ENCODE results near the gene RAB31. TPM values are rescaled to one million over a fixed set of nuclear protein-coding genes. Genes with fewer than 3 reads are reported as not detected.

The RAB31 gene
- total RNA-seq, 4 donors from 2014 or later: 27.1 to 54.4 (median 44.3) TPM

DNA sequence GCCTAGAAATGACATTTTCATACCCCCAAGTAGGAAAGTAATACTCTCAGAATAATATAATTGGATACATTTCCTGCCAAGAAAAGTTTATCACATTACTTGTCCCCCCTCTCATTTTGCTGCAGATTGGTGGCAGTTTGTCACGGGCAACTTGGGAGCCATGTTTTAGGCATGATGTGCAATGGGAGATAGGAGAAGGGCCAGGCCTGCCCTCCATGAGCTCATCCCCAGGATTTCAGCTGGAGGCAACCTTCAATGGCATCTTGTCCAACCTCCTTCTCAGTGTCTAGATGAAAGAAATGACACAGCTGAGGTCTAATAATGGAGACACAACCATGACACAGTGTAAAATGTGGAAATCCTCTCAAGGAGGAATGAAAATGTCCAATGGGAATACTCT lies 11.4 kb upstream of the RAB31 start:
- TF ChIP-seq EP300 (IDR thresholded peaks at IDR 0.05): no peak
- Histone ChIP-seq H3K4me3 (no peak overlapping the region), H3K36me3 (no peaks in the 10 kb centered on the region), H3K4me1 (no peaks in the 10 kb centered on the region), H3K9me3 (no peaks in the 10 kb centered on the region), H3K27me3 (no peaks in the 10 kb centered on the region), H3K27ac (no peak overlapping the region)
- no peak for DNase-seq (ENCODE audit: low spot score in 2 of 2)
- WGBS, 2 donors: 92 to 100% methylated on average over 1 of the region's 1 CpG

DNA sequence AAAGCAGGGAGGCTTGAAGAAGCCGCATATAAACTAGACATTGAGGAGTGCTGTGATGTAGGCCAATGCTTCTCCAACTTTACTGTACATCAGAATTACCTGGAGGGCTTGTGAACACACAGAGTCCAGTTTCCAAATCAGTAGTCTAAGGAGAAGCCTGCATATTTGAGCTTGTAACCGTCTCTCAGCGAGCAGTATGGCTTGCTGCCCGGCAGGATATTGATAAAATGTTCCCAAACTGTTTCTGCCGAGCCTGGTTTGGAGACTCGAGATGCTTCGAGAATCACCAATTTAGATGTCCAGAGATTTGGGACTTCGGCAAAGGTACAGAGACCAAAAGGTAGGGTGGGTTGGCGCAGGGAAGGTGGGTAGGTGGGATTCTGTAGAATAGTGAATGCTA lies 11.0 kb upstream of the RAB31 start:
- no peak overlapping the region for H3K27ac ChIP-seq
- H3K9me3 ChIP-seq: no peaks in the 10 kb centered on the region
- no peaks in the 10 kb centered on the region for H3K27me3 ChIP-seq
- H3K4me3 ChIP-seq: no peak overlapping the region
- 90 to 92% methylated on average over 9 of the region's 9 CpGs for WGBS, 2 donors
- H3K4me1 ChIP-seq: no peaks in the 10 kb centered on the region
- no peaks in the 10 kb centered on the region for H3K36me3 ChIP-seq
- TF ChIP-seq CTCF (IDR thresholded peaks at IDR 0.05) (no peak), EP300 (IDR thresholded peaks at IDR 0.05) (no peak), POLR2A (IDR thresholded peaks at IDR 0.05) (no peak)
- no peak for DNase-seq (ENCODE audit: low spot score in 2 of 2)

- 88 to 92% methylated on average over 4 of the region's 4 CpGs for WGBS, 2 donors
- no peak for DNase-seq (ENCODE audit: low spot score in 2 of 2)
- Histone ChIP-seq H3K4me3 (no peak overlapping the region), H3K4me1 (no peaks in the 10 kb centered on the region), H3K27me3 (no peaks in the 10 kb centered on the region), H3K36me3 (no peaks in the 10 kb centered on the region), H3K27ac (no peak overlapping the region), H3K9me3 (no peaks in the 10 kb centered on the region)
- TF ChIP-seq CTCF (IDR thresholded peaks at IDR 0.05): no peak
- no peak for TF ChIP-seq POLR2A (IDR thresholded peaks at IDR 0.05)
- no peak for TF ChIP-seq EP300 (IDR thresholded peaks at IDR 0.05)
Observed at GRCh38 chr18:9698497-9698896, 9.6 kb upstream of the RAB31 start.

DNA sequence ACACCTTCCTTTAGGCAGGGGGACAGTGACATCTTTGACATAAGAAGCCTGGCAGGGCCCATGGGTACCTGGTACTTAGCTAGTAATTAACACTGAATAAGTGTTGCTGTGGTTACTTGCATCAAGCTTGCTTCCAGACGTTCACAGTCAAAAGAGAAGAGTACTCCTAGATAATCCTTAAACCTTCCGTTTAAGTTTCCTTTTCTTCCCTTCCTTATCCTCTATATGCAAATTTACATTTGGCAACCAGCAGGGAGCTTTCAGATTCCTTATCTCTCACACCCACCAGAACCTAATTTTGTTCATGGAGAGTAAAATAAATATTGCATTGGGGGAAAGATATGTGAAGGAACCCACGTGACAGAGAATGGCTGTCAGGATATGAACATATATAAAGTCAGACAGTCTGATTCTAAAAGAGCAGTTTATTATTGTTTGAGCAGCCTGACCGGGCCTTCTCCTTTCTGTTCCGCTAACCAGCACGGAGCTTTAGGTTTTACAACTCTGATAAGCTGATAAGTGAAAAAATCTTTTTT lies 7.8 kb upstream of the RAB31 start:
- TF ChIP-seq EP300 (IDR thresholded peaks at IDR 0.05): no peak
- no peak for TF ChIP-seq POLR2A (IDR thresholded peaks at IDR 0.05)
- TF ChIP-seq CTCF (IDR thresholded peaks at IDR 0.05): no peak
- DNase-seq (ENCODE audit: low spot score in 2 of 2): no peak
- Histone ChIP-seq H3K36me3 (no peaks in the 10 kb centered on the region), H3K9me3 (no peaks in the 10 kb centered on the region), H3K27me3 (no peaks in the 10 kb centered on the region), H3K4me3 (no peak overlapping the region), H3K4me1 (no peaks in the 10 kb centered on the region), H3K27ac (no peak overlapping the region)
- WGBS, 2 donors: 55 to 57% methylated on average over 6 of the region's 6 CpGs

GRCh38 chr18:9701609-9702349 lies 6.3 kb upstream of the RAB31 start:
- H3K4me3 ChIP-seq: no peak overlapping the region
- TF ChIP-seq EP300 (IDR thresholded peaks at IDR 0.05): no peak
- no peak for TF ChIP-seq CTCF (IDR thresholded peaks at IDR 0.05)
- no peak for TF ChIP-seq POLR2A (IDR thresholded peaks at IDR 0.05)
- no peaks in the 10 kb centered on the region for H3K9me3 ChIP-seq
- no peaks in the 10 kb centered on the region for H3K27me3 ChIP-seq
- H3K27ac ChIP-seq: no peak overlapping the region
- 74% methylated on average over 11 of the region's 11 CpGs for WGBS, 2 donors
- H3K36me3 ChIP-seq: no peaks in the 10 kb centered on the region
- peaks cover 0 to 2% (median 0%) of the 10 kb centered on the region in 4 donors for H3K4me1 ChIP-seq
- no peak for DNase-seq (ENCODE audit: low spot score in 2 of 2)

Data from tibial nerve (tissue), 4 donors.